ENCODE results near the gene SAPCD2.
"Not testable (repeated sequence)": the region's sequence is repeated elsewhere in the genome, so short reads cannot be mapped to it uniquely, and the experiment has no call there.

SAPCD2 gene, protein sequence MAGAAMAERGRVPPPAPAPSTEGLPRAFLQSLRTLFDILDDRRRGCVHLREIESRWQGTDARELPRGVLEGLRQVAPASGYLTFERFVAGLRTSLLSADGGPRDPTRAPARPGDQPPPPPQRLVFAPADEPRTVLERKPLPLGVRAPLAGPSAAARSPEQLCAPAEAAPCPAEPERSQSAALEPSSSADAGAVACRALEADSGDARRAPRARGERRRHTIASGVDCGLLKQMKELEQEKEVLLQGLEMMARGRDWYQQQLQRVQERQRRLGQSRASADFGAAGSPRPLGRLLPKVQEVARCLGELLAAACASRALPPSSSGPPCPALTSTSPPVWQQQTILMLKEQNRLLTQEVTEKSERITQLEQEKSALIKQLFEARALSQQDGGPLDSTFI

DNA sequence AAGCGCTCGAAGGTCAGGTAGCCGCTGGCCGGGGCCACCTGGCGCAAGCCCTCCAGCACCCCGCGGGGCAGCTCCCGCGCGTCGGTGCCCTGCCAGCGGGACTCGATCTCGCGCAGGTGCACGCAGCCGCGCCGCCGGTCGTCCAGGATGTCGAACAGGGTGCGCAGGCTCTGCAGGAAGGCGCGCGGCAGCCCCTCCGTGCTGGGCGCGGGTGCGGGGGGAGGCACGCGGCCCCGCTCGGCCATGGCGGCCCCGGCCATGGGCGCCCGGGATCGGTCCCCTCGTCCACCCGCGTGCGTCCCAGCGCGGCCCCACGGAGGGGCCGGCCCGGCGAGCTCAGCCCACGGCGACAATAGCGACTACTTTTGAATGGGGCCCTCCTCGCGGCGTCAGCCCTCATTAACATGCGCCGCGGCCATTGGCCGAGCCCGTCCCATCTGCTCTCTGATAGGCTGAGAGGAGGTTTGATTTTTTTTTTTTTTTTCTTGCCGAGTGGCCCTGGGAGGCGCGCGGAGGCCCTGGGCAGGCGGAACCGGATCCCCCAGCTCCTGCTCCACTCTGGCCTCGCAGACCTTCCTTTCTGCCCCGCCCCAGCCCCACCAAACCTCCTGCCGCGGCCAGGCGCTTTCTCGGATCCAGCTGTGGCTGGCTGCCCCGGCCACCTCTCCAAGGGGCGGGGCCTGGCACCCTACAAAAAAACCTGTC is at the start of gene SAPCD2:
TSS of gene SAPCD2 (minus strand) at position 357 of the 705 bp plus-strand sequence. CDS start at position 260, 97 bp downstream.
- DNase-seq (ENCODE audit: low read depth in 1 of 2, low spot score in 1 of 2): peak; percentile 61 to 77

DNA sequence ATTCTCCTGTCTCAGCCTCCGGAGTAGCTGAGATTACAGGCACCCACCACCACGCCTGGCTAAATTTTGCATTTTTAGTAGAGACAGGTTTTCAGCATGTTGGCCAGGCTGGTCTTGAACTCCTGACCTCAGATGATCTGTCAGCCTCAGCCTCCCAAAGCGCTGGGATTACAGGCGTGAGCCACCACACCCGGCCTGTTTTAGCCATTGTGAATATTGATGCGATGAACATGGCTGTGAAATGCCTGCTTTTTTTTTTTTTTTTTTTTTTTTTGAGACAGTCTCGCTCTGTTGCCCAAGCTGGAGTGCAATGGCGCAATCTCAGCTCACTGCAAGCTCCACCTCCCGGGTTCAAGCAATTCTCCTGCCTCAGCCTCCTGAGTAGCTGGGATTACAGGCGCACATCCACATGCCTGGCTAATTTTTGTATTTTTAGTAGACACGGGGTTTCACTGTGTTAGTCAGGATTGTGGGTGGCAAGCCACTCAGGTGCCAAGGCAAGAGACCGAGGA is 47.8 kb upstream of the SAPCD2 start:
- not testable (repeated sequence) for DNase-seq (ENCODE audit: low read depth in 1 of 2, low spot score in 1 of 2)

DNA sequence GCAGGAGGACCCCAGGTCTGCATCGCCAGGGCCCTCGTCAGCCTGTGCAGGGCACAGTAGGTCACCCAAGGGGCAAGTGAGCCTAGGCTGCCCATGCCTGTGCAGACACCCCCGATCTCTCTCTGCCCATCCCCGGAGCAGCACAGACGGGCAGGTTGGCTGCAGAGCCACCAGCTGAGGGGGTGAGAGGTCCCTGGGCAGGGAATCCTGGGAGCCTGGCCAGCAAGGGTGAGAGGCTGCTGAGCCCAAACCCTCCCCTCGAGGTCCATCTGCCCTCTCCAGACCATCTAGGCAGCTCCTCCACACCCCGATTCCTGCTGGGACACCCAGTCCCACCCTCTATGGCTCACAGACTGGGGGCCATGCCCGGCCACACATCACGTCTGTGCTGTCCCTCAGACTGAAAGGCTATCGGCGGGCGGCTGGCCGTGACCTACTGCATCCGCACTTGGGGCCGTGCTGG is 46.9 kb upstream of the SAPCD2 start:
- no peak for DNase-seq (ENCODE audit: low read depth in 1 of 2, low spot score in 1 of 2)

DNA sequence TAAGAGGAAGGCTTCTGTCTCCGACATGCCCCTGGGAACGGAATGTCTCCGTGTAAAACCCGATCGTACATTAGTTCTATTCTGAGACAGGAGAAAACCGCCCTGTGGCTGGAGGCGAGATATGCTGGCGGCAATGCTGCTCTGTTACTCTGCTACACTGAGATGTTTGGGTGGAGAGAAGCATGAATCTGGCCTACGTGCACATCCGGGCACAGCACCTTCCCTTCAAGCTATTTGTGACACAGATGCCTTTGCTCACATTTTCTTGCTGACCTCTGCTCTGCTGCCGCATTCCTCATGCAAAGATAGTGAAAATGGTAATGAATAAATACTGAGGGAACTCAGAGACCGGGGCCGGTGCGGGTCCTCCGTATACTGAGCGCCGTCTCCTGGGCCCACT is 46.4 kb upstream of the SAPCD2 start:
- DNase-seq (ENCODE audit: low read depth in 1 of 2, low spot score in 1 of 2): no peak

DNA sequence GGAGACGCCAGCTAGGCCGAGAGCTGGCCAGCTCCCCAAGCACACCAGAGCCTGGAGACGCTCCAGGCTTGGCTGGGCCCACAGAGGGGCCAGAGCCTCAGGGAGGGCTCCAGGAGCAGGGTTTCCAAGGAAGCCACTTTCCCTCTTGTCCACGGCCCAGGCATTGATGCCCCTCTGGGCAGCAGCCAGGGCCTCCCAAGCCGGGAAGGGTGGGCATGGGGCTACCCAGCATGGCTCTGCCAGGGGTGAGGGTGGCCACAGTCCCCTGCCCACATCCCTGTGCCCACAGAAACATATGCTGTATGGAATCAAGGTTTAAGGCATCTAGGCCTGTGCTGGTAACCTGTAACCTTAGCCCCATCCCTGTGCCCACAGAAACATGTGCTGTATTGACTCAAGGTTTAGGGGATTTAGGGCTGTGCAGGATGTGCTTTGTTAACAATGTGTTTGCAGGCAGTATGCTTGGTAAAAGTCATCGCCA is 45.7 kb upstream of the SAPCD2 start:
- no peak for DNase-seq (ENCODE audit: low read depth in 1 of 2, low spot score in 1 of 2)

DNA sequence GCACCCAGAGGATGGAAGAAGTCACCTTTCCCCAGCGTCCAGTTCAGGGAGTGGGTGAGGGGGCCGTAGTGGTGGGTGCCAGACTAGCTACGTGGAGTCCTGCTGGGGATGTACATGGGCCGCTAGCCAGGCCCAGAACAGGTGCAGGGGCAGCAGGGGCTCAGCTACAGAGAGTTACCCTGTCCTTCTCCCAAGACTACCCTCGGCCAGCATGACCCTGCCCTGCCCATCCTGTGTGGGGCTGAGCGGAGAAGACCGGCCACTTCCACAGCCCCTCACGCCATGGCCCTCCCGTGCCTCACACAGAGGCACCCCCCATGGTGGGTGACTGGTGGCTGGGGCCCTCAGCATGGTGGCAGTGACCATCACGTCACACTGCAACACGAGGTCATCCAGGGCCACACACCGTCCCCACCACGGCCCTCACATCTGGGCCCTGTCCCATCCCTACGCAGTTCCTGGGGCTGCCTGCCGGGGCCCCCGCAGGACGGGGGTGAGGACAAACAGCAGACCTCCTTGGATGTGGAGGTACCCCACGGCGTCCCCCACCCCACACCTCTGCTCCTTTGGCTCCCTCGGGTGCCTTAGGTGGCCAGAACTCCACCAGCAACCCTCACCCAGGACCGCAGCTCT is 45.2 kb upstream of the SAPCD2 start:
- DNase-seq (ENCODE audit: low read depth in 1 of 2, low spot score in 1 of 2): no peak

DNA sequence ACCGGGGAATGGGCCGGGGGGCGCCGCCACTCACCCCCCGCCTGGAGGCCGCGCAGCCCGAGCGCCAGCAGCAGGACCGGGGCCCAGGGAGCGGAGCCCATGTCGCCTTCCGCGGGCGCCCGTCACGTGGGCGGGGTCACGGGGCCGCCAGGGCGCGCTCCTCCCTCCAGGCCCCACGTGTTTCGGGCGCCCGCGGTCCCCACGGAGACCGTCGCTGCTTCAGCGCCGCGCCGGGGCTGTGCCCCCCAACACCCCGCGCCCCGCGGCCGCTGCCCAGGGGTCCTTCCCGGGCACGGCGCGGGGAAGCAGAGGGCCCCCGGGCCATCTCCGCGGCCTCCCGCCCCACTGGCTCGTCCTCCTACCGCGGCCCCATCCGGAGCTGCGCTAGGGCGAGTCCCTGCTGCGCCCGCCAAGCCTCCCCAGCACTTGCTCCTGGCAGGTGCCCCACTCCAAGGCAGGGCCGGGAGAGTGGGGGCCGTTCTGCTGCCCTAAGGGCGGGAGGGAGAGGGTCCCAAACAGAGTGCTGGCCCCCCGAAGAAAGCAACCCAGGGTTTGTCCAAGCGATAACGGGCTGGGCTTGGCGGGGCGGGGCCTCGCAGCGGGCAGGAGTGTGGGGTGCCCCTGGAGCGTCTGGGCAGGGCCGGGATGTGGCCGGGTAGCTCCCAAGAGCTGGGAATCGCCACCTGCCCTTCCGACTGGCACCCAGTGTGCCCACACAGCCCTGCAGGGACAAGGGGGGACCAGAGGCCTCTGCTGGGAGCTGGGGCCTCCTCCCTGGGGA is 44.4 kb upstream of the SAPCD2 start, which contains the start of gene DPP7:
TSS of gene DPP7 (minus strand) at position 121 of the 781 bp plus-strand sequence. CDS start at position 101, 20 bp downstream.
- DNase-seq (ENCODE audit: low read depth in 1 of 2, low spot score in 1 of 2): peak; percentile 59 to 68

DNA sequence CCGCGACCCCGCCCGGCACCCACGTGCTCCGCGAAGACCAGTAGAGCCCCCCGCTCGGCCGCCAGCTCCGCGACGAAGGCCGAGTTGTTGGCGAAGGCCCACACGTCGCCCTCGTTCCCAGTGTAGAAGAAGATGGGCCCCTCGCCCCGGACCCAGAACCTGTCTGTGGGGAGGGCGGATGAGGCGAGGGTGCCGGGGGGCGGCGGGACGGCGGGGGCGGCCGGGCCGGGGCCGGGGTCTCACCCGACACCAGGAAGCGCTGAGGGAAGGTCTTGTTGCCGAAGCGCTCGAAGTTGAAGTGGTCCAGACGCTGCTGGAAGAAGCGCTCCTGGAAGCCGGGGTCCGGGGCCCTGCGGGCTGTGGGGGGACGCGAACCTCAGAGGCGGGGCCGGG is 43.9 kb upstream of the SAPCD2 start:
- DNase-seq (ENCODE audit: low read depth in 1 of 2, low spot score in 1 of 2): no peak

DNA sequence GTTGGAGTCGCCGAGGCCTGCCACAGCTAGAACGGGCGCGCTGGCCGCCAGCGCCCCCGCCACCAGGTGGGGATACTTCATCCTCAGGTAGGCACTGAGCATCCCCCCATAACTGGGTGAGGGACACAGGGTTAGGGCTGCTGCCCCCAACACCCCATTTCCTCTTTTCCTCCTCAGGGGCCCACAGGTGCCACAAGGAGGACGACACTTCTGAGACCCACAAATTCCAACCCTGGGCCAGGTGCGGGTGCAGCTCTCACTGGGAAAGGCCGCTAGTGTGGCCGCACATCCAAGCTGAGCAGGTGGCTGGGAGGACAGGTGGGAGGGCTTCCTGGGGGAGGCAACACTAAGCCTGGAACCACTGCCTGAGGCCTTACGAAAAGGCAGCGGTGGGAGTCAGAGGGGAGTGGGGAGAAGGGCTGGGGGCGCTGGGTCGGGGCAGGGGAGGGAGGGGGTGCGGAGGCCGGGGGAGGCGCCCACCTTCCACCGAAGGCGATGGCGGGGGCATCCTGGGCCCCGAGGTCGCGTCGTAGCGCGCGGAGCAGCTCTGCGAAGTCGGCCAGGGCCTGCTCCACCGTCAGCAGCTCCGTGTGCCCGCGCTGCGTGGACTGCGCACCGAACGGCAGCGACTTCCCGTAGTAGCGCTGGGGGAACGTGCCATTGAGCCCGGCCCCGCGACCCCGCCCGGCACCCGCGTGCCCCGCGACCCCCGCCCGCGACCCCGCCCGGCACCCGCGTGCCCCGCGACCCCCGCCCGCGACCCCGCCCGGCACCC is 43.2 kb upstream of the SAPCD2 start:
- DNase-seq (ENCODE audit: low read depth in 1 of 2, low spot score in 1 of 2): no peak

DNA sequence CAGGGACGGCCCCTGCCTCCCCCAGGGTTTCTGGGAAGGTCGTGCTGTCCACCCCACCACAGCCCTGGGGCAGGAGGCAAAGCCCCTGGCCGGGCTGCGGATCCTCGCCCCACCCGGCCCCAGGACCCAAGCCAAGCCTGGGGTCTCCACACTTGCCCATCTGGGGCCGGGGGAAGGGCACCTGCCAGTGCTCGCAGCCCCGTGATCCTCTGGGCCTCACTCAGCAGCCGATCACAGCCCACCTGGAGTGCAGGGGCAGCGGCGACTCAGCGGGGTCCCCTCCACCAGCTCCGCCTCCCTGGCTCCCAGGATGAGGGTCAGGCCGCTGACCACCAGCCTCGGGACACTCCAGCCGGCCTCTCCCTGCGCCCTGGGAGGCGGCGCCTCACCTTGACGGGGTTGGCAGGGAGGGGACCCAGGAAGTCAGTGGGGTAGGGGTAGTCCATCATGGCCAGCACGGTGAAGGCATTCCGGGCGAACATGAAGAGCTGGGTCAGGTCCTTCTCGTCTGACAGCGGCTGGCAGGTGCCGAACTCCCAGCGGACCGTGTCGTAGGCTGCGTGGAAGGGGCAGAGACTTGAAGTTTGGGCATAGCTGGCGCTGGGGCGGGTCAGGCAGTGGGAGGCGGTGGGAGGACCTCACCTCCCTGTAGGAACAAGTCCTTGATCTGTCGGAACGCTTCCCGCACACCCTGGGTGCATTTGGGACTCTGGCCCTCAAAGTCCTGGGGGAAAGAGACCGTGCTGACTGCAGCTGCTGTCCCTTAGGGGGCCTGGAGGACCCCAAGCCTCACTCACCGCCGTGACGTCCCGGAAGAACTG is 42.4 kb upstream of the SAPCD2 start:
- no peak for DNase-seq (ENCODE audit: low read depth in 1 of 2, low spot score in 1 of 2)

DNA sequence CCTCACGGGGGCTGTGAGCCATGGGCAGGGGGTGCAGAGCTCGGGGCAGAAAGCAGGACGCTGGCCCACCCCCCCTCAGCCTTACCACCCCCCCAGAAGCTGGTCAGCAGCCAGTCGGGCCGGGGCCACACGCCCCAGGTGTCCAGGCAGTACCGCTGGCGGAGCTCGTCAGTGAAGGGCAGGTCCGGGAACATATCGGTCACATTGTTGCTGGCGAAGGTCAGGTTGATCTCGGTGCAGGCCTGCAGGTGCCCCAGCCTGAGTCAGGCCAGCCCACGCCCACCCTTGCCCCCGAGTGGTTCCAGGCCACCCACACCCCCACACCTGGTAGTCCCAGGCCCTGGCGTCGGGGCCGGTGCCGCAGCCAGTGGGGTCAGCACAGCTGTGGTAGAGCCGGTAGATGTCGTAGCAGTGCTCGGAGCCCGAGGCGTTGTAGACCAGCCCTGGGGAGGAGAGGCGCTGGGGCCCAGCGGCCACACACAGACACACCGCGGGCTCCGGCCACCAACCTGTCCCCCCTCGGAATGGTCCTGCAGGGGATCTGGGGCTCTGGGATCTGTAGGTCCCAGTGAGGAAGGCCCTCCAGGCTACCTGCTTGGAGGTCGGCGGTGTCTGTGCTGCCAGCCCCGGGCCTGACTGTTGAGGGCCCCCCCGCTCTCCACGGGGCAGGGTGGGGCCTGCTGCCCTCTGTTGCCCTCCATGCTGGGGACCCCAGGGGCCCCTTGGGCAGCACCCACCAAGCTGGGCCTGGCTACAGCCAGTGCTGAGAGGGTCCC is 41.6 kb upstream of the SAPCD2 start:
- no peak for DNase-seq (ENCODE audit: low read depth in 1 of 2, low spot score in 1 of 2)

DNA sequence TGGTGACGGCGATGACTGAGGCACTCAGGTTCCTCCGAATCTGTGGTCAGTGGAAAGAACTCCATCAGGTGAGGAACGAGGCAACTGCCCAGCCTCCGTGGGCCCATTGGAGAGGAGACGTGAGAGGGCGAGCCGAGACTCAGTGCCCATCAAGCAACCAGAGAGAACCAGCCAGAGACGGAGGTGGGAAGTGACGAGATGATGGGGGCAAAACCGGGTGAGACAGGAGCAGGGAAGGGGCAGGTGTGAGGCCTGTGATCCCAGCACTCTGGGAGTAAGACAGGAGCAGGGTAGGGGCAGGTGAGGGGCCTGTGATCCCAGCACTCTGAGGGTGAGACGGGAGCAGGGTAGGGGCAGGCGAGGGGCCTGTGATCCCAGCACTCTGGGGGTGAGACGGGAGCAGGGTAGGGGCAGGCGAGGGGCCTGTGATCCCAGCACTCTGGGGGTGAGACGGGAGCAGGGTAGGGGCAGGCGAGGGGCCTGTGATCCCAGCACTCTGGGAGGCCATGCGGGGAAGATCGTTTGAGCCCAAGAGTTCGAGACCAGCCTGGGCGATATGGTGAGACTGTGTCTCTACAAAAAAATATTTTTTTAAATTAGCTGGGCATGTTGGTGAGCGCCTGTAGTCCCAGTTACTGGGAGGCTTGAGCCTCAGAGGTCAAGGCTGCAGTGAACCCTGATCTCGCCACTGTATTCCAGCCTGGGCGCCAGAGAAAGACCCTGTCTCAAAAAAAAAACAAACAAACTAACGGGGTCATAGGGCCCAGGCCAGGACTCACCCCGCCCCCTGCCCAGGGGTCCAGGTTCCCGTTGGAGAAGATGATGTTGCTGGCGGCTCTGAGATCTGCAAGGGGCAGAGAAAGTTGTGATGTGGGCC is 40.8 kb upstream of the SAPCD2 start:
- DNase-seq (ENCODE audit: low read depth in 1 of 2, low spot score in 1 of 2): no peak

DNA sequence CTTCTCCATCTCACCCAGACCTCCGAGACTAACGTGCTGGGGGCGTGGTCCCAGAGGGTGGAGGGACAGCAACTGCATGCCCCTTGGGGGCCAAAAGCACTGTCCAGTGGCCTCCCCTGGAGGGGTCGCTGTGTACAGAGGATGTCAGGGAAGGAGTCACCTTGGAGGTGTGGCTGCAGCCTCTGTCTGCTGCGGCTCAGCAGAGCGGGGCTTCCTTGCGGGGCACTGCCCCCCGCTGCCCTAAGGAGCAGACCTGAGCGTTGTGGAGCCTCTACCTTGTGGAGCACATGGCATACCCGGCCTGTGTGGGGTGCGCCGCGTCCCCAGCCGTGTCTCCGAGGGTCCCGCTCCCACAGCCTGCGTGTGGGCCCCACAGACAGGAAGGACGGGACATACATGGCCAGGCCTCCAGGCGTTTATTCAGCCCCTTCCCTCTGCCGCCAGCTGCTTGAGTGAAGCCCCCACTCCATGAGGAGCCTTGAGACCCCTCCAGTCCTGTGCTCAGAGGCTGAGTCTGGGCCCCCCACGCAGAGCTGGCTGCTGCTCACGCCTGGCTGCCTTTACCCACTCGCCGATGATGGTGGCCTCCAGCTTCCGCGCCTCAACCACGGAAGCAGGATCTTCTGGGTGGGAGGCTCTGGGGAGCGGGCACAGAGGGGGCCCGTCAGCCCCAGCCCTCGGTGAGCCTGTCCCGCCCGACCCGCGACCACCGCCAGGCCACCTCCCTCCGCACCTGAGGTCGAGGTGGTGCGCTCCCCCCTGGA is 40.0 kb upstream of the SAPCD2 start:
- no peak for DNase-seq (ENCODE audit: low read depth in 1 of 2, low spot score in 1 of 2)

DNA sequence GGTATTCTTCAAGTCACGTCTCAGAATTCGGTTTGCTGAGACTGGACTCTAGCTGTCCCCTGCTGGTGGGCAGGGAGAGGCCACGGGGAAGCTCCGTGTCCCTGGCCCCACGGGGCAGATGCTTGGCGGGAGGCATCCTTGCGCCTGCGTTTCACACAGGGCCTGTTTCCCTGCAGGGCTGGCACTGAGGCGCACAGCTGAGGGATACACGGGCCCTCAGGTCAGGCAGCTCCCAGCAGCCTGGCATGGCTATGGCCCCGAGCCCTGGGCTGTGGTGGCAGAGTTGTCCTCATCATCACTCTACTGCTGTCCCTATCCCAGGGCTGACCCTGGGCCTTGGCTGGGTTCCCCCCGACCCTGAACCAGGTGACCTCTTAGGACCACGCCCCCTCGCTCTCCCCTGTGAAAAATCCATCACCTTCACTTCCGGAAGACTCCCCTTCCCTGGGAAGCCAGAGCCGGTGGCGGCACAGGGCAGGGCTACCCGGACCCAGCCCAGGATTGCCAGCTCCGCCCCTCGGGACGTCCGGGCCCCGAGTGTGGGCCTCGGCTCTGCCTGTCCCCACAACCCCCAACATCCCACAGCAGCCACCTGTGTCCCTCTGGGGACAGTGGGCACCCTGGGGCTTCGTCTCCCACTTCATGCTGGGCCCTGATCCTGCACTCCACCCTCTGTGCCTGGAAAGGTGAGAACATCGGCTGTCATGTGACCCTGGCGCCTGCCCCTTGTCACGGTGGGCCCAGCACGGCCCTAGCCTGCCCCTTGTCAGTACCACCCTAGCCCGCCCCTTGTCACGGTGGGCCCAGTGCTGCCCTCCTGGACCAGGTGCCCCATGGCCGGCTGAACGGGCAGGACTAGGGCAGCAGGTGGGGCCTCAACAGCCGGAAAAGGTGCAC is 39.1 kb upstream of the SAPCD2 start:
- DNase-seq (ENCODE audit: low read depth in 1 of 2, low spot score in 1 of 2): no peak

DNA sequence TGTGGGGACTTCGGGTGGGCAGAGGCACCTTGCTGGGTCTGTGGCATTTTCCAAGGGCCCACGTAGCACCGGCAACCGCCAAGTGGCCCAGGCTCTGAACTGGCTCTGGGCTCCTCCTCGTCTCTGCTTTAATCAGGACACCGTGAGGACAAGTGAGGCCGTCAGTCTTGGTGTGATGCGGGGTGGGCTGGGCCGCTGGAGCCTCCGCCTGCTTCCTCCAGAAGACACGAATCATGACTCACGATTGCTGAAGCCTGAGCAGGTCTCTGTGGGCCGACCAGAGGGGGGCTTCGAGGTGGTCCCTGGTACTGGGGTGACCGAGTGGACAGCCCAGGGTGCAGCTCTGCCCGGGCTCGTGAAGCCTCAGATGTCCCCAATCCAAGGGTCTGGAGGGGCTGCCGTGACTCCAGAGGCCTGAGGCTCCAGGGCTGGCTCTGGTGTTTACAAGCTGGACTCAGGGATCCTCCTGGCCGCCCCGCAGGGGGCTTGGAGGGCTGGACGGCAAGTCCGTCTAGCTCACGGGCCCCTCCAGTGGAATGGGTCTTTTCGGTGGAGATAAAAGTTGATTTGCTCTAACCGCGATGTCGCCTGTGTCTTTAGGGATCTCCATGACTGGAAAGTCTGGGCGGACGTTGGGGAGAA is 38.4 kb upstream of the SAPCD2 start:
- DNase-seq (ENCODE audit: low read depth in 1 of 2, low spot score in 1 of 2): no peak

All from activated T-helper 1 cell treated with anti-CD3 and anti-CD28 coated beads, Interleukin-2, amount 50 U/mL, for 16 hours (primary cell).